GM19395 (cell line): ENCODE measurements around the gene MSRB2.
"Not testable (repeated sequence)": the region's sequence is repeated elsewhere in the genome, so short reads cannot be mapped to it uniquely, and the experiment has no call there.

Experiments used
- ATAC-seq: cut with Tn5 transposase; IDR thresholded peaks from one replicate; pipeline ENCODE4 v1.9.1; 2021; ENCODE audit warnings: mild to moderate bottlenecking, moderate library complexity; ENCODE audit not compliant: unreplicated experiment

The MSRB2 gene

DNA sequence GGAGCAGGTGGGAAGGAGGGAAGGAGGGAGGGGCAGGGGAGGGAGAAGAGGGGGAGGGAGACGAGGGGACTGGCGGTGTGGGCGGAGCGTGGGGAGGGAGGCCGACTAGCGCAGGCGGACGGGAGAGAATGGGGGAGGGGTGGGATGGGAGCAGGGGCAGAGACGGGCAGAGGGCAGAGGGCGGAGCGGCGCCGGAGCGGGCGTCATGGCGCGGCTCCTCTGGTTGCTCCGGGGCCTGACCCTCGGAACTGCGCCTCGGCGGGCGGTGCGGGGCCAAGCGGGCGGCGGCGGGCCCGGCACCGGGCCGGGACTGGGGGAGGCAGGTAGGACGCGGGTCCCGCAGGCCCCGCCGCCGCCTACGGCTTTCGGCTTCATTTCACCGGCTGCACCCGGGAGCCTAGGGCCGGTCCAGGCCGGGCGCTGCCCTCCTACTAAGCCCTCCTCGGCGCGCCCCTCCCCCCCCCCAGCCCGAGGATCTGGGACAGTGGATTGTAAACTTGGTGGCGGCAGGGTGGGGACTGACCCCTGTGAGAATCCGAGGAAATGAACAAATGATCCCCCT, at the start of gene MSRB2:
Gene MSRB2 (plus strand): TSS at position 176 of the 562 bp plus-strand sequence. CDS start 30 bp downstream, at position 206.
- ATAC-seq, result peak; percentile 73

DNA sequence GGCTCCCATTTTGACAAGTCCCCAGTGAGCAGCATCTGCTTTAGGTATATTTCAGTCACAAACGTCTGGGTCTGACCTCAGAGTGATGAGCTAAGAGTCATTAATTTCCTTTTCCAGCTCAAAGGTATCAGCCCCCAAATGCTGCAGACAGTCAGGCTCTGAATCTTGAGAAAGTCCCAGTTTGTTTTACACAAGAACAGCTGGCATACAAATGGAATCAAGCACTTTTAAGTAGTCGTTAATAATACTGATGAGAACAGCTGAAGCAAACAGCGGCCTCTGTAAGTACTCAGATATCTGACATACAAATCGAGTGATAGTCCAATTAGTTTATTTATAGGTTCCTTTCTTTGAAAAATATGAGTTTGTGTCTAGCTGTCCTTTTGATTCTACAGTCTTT, 49.4 kb upstream of the MSRB2 start:
- no peak for ATAC-seq

DNA sequence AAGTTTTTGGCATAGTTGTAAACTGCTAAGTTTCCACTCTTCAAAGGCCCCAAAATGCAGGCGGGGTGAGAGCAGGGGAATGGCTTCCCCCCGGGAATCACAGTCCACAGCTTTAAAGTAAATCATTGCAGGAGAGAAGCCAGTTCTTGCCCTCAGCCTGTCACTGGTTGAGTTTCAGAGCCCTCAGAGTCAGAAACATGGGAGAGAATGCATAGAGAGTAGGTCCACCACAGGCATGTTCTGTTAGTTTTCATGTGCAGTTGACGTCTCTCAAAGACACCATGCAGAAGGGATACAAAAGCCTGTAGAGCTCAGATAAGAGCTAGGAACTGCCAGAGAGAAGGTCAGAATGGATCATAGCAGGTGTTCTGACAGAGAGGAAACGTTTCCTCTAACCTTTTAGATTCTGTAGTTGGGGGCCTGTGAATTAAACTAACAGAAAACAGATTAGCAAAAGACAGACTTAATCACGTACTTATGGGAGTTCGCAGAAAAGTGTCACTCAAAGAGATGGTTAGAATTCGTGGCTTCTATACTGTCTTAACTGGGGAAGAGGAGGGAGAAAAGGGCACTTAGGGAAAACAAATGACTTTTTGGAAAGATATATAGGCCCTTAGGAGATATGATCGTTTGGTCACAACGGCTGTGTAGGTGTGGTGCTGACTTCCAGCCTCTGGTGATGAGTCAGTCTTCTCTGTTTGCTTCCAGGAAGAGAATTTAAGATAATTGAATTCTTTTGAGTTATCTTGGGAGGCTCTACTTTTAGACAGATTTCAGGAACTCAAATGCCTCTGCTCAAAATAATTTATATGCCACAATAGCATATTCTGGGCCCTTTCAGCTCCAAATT, 48.0 kb upstream of the MSRB2 start:
- no peak for ATAC-seq

DNA sequence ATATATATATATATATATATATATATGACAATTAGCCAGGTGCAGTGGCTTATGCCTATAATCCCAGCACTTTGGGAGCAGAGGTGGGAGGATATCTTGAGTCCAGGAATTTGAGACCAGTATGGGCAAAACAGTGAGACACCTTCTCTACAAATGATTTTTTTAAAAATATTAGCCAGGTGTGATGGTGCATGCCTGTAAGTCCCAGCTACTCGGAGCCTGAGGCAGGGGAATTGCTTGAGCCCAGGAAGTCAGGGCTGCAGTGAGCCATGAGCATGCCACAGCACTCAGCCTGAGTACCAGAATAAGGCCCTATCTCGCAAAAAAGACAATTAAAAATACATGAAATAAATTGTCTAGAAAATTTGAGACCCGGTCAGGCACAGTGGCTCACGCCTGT, 47.2 kb upstream of the MSRB2 start:
- ATAC-seq, result no peak

DNA sequence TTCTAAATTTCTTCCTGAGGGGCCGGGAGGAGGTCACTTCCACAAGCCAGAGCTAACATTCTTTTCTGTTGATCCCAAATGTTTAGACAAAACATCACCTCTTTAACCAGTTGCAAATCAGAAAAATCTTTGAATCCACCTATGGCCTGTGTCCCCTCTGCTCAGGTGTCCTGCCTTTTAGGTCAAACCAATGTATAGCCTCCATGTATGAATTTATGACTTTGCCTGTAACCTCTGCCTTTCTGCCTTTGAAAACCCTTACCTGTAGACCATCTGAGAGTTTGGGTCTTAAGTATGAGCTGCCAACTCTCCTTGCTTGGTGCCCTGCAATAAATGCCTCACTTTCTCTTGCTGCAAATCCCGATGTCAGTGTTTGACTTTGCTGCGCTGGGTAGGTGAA, 44.1 kb upstream of the MSRB2 start:
- ATAC-seq, result no peak

DNA sequence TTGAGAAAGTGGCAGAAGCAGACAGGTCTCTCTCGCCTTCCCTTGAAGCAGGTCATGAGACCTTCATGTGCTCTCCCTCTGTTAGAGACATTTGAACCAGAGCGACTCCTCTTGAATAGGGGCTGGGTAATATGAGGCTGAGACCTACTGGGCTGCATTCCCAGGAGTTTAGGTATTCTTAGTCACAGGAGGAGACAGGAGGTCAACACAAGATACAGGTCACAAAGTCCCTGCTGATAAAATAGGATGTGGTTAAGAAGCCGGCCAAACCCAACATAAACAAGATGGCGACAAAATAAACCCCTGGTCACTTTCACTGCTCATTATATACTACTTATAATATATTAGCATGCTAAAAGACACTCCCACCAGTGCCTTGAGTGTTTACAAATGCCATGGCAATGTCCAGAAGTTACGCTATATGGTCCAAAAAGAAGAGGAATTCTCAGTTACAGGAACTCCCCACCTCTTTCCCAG, 43.5 kb upstream of the MSRB2 start:
- no peak for ATAC-seq

DNA sequence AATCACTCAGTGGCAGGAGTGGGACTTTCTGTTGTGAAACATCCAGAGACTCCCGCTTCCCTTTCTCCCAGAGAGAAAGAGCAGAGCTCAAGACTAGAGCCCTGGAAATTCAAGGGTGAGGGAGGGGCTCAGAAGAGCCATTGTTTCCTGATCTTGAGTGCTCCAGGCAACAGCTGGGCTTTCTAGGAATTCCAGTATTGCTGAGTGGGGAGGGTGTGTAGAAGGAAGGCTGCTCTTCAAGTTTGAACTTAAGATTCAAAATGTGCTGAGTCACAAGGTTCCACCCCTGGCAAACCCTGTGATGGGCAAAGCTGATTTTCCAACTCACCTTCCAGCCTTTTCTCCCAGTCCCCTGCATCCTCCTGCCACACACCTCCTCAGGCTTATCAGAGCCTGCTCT, 42.3 kb upstream of the MSRB2 start:
- no peak for ATAC-seq

DNA sequence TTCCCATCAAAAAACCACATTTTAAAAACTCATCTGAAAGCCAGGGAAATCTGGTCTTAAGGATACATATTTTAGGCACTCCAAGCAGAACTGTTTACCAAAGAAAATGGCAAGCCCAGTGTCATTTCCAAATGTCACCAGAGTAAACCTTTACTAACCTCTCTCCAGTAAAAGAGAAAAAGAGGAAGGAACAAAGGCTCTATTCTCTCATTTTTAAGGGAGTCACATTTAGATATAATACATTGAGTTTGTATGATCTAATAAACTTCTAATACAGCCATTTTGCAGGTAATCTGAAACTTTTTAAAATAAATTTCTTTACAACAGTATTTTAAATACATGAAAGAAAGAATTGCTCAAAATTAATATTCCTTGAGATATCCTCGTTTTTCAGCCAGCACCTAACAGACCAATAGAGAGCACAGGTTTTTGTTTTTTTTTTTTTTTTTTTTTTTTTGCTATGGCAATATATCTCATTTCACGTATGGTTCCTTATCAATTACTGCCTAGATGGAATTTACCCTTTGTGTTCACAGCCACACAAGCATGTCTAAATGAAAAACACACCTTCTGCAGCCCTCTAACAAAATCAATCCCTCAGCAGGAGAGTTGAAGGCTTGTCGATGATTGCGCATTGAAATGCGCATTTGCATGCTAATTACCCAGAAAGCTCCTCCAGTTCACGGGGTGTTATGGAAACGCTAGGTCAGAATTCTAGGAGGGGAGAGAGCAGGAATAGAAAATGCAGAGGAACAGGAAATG, 39.8 kb upstream of the MSRB2 start:
- ATAC-seq, result no peak

DNA sequence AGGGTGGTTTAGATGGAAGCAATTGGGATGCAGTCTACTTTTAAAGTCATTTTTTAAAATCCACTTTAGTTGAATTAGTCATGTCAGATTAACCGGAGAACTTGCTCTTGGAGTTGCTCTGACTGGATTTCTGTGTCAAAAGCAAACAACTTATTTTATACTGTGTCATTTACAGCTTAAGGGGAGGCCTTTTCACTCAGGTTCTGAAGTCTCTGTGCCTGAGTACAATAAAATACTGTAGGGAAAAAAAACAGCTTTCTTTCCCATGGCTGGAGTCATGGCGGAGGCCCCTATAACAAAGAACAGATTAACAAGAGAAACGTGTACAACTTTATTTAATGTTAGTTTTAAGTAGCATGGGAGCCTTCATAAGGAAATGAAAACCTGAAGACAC, 39.2 kb upstream of the MSRB2 start:
- no peak for ATAC-seq

DNA sequence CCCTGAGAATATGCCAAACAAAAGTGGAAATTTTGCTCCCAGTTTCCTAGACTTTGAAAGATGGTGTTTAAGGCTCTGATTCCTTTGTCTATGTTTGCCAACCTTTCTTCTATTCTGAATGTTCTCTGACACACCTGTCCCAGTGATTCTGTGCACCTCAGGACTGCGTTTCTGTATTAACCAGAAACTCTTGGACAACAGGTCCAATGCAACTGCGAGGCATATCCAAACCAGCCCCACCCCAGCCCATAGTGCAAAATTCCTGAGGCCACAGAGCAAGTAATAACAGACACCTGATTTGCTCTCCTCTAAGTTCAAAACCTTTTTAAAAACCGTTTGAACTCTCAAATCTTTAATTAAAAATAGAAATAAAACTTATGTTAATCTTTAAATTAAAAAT, 37.0 kb upstream of the MSRB2 start:
- no peak for ATAC-seq

DNA sequence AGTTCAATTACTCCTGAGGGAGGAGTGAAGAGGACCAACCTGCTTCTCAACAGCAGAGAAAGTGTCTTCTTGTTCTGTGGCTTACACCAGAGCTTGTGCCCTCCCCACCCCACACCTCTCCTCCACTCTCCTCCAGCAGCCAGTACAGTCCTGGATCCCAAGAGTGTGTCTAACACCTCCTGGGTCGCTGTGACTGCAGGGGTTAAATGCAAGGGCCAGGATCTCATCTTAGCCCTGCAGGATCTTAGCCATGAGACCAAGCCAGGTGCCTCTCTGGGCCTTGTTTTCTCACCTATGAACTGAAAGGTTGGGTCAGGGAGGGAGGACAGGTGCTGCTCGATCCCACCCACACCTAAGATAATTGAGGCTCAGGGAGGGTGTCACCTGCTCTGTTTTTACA, 34.5 kb upstream of the MSRB2 start:
- no peak for ATAC-seq

DNA sequence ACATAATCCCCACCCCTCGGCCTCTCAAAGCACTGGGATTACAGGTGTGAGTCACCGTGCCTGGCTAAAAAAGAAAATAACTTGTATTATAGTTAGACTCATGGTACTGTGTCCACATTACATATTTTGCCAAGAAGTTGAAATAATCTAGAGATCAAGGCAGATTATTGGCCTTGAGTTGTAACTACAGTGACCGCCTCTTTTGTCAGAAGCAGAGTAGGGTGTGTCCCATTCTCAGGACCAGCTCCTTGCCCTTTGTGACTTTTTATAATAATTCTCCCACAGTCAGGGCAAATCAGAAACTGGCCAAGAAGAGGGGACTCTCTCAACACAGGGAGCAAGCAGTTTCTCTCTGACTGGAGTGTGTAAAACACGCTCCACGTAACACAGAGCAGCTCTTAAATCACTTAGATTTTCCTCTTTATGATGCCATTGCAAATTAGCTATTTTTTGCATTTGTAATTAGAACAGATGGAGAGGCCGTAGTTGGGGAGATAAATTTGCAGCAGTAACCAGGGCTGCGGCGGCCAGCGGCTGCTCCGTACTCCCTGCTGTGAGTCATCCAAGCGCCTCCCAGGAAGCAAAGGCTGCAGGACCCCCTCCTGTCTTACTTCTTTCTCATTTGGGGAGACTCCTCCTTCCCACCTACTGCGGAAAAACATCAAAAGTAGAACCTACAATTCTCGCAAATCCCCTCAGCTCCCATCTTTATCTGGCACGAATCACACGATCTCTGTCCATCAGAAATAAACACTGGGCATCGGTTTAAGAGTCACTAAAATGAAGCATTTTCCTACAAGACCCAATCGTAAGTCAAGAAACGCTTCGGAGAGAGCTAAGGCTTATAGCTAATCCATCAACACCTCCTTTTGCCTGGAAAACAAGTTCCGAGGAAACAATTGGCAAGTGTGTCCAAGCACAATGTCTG, 32.1 kb upstream of the MSRB2 start:
- ATAC-seq, result no peak

DNA sequence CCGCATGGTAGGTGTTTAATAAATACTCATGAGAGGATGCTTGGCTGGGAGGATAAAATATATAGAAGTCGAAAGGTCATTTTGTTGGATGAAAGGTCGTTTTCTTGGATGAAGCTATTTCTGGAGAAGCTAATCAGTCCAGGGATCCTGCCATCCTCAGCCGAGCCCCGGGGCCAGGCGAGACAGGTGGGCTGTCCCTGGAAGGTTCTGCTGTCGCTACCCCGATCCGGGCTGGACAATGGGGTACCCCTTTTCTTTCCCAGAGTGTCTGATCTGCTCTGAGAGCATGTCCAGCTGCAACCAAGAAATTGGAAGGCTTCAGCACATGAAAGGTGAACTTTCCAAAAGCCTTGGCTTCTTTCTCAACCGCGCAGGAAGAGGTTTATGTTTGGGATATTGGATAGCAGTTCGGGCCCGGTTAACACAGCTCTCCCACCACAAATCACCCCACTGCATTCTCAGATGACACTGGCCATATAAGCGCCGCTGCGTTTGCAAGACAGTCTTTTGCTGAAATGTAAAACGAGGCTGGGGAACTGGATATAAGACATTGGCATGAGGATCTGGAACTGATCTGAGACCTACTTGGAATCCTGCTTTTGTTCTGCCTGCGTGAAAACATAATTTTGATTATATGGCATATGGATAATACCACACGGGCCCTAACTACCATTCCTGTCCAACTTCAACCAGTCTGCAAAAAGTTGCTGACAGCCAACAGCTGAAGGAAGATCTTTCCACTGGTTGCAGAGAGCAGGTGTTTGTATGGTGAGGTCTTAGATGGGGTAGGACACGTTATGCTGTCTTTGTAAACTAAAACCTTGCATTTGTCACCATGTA, 31.2 kb upstream of the MSRB2 start:
- ATAC-seq, result no peak

DNA sequence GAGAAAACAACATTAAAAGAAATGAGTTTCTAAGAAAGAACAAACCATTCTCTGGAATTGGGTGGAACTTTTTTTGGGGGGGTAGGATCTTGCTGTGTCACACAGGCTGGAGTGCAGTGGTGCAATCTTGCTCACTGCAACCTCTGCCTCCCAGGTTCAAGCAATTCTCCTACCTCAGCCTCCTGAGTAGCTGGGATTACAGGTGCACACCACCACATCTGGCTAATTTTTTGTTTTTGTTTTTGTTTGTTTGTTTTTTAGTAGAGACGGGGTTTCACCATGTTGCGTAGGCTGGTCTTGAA, 30.6 kb upstream of the MSRB2 start:
- not testable (repeated sequence) for ATAC-seq

DNA sequence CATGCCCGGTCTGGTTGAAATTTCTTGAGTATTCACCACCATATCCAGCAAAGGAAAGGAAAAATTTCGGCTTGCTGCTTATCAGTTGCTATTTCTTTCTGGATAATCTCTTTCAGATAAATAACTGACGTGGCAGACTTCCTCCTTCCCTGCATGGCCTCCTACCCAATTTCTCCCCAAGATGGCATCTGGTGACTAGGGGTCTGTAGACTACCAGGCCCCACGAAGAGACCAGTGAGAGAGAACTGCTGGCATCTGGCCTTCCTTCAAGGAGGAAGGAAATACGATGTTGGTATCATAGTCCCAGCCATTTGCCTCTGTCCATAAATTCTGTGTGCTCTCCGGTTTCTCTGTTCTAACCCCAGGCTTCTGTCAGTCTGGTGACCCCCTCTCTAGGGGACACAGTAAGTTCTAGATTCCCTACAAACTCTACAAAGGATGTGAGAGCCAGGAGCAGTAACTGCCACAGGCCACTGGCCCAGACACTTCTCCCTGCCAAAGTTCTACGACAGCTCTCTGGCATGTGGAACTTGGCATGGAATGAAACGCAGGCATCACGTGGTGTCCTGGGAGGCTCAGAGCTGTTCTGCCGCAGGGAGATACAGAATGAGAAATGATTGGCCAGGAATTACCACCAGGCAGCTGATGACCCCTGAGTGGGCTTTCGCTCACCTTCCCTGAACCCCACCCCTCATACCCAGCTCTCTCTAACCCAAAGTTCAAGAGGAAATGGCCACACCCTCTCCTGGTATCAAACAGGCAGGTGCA, 30.0 kb upstream of the MSRB2 start:
- ATAC-seq, result no peak

DNA sequence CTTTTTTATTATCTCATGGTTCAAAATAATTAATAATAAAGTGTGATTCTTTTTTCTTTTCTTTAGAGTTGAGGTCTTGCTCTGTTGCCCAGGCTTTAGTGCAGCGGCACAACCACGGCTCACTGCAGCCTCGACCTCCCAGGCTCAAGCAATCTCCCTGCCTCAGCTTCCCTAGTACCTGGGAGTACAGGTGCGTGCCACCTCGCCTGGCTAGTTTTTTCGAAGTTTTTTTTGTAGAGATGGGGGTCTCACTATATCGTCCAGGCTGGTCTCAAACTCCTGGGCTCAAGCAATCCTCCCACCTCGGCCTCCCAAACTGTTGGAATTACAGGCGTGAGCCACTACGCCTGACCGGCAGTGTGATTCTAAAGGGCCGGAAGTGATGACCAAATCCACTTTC, 28.0 kb upstream of the MSRB2 start:
- ATAC-seq, result no peak

DNA sequence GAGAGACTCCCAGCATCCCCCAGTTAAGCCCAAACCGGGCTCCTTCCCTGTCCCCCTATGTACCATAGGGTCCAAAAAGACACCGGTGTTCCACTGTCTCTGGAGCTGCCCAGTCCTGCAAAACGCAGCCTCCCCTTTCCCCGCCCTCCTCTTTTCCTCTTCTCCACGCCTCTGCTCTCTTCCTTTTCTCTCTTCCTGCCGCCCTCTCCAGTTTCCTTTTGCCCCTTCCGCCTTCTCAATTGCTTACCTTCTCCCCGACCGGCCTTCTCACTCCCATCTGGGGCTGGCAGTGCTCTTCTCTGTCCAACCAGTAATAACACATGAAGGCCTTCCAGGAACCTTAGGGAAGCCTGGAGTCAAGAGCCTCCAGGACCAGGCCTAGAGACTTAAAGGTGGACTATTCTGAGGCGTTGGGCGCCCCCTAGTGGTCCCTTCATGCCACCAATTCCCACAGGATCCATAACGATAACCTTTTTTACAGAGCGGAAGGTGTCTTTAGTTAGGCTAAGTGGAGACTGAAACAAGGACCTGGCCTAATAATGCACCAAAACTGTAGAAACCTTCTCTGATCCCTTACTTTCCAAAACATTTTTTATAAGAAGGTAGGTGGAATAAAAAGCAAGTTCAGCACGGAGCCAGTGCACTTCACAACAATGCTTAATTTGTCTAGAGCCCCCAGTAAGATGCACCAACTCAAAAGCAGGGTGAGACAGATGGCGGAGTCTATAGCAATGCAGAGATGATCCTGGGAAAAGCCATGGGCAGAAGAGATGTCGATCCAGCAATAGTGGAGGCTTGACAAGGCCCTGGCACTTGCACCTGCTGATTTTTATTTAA, 27.2 kb upstream of the MSRB2 start:
- peak; percentile 83 for ATAC-seq

DNA sequence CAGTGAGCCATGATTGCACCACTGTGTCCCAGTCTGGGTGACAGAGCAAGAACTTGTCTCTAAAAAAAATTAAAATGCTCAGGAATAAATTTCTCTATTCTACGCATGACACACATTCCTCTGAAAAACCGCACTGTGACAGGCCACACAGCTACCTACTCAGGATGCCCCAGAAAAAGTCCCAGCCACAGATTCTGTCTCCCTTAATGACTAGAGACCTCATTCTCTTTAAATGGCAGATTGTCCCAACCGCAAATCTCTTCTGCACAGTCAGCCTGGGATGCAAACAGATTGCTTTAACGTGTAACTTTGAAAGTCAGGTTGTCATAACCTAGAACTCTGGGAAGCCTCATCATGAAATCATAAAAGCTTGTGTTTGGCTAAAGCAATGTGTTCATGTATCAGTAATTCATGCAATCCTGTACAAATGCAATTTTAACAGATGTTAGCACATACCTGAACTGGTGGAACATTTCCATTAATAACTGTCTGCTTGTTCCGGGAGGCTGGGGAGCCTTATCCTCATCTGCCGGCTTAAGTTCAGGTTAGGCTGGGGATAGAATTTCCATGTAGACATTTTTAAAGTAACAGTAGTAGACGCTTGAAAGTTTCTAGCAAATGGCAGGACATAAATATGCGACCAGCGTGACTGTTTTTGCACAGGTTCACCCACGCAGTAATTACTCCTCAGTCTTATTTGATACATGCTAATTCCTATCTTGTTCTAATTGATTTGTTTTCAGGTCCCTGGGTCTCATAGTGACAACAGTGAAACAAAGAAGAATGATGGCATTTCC, 26.2 kb upstream of the MSRB2 start:
- ATAC-seq, result no peak
